ENCODE measurements around the gene GOT2. TPM values are rescaled to one million over a fixed set of nuclear protein-coding genes. Genes with fewer than 3 reads are reported as not detected.

GOT2 gene
- total and polyA plus RNA-seq, 7 donors: 33.7 to 88.2 (median 52.1) TPM

- TF ChIP-seq POLR2A (IDR thresholded peaks at IDR 0.05) (no peak), EP300 (IDR thresholded peaks at IDR 0.05) (no peak), POLR2AphosphoS5 (IDR thresholded peaks at IDR 0.05) (no peak)
- TF ChIP-seq, protein P1, sequence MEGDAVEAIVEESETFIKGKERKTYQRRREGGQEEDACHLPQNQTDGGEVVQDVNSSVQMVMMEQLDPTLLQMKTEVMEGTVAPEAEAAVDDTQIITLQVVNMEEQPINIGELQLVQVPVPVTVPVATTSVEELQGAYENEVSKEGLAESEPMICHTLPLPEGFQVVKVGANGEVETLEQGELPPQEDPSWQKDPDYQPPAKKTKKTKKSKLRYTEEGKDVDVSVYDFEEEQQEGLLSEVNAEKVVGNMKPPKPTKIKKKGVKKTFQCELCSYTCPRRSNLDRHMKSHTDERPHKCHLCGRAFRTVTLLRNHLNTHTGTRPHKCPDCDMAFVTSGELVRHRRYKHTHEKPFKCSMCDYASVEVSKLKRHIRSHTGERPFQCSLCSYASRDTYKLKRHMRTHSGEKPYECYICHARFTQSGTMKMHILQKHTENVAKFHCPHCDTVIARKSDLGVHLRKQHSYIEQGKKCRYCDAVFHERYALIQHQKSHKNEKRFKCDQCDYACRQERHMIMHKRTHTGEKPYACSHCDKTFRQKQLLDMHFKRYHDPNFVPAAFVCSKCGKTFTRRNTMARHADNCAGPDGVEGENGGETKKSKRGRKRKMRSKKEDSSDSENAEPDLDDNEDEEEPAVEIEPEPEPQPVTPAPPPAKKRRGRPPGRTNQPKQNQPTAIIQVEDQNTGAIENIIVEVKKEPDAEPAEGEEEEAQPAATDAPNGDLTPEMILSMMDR (IDR thresholded peaks at IDR 0.05): no peak
- Histone ChIP-seq H3K4me1 (no peaks in the 10 kb centered on the region), H3K4me3 (no peak overlapping the region), H3K27ac (no peak overlapping the region), H3K27me3 (no peaks in the 10 kb centered on the region), H3K9me3 (no peaks in the 10 kb centered on the region), H3K36me3 (no peaks in the 10 kb centered on the region)
- intact Hi-C loops (cut with DNase I): loop anchor here (2.0 to 5.0 kb wide), 2 partner anchors 72 to 419 kb away; partner anchors contain the start of gene SLC38A7
- WGBS, 2 donors: 19 to 44% methylated on average over 7 of the region's 7 CpGs
- no peak for DNase-seq
Observed at GRCh38 chr16:58756650-58757332, 22.7 kb upstream of the GOT2 start.

- TF ChIP-seq POLR2A (IDR thresholded peaks at IDR 0.05) (no peak), POLR2AphosphoS5 (IDR thresholded peaks at IDR 0.05) (no peak), EP300 (IDR thresholded peaks at IDR 0.05) (no peak)
- TF ChIP-seq, protein P1 (IDR thresholded peaks at IDR 0.05): peak in 3 of 4 experiments; percentile 26 to 54 (median 36)
- H3K36me3 ChIP-seq: no peaks in the 10 kb centered on the region
Observed at GRCh38 chr16:58755989-58756649, 22.0 kb upstream of the GOT2 start.

DNA sequence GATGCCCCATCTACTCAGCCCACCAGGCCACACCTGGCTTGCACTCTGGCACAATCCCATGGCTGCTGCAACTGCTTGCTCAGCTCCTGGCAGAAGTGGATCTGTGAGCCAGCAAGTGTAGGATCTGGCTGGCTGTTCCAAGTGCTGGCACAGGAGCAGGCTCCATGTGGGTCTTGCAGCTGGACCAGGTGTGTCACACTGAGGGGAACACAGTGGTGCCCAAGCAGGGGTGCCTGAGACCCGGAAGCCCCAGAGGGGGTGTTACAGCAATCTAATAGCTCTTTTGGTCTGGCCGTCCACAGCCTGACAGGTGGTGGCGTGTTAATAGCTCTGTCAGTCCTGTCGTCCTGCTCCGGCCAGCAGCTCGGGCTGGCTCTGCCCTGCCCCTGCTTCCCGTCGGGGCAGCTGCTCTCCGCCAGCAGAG is 19.6 kb upstream of the GOT2 start:
- H3K27ac ChIP-seq: no peak overlapping the region
- intact Hi-C loops (cut with DNase I): no loop called here
- H3K27me3 ChIP-seq: no peaks in the 10 kb centered on the region
- 54 to 74% methylated on average over 9 of the region's 9 CpGs for WGBS, 2 donors
- H3K4me1 ChIP-seq: no peaks in the 10 kb centered on the region
- no peak overlapping the region for H3K4me3 ChIP-seq
- DNase-seq: no peak
- no peaks in the 10 kb centered on the region for H3K36me3 ChIP-seq
- TF ChIP-seq POLR2AphosphoS5 (IDR thresholded peaks at IDR 0.05): no peak
- TF ChIP-seq, protein P1 (IDR thresholded peaks at IDR 0.05): no peak
- no peak for TF ChIP-seq POLR2A (IDR thresholded peaks at IDR 0.05)
- H3K9me3 ChIP-seq: no peaks in the 10 kb centered on the region

More at GRCh38 chr16:58755989-58756649, 22.0 kb upstream of the GOT2 start:
- DNase-seq: peak; percentile 71
- Histone ChIP-seq H3K4me1 (no peaks in the 10 kb centered on the region), H3K4me3 (no peak overlapping the region), H3K9me3 (no peaks in the 10 kb centered on the region), H3K27ac (no peak overlapping the region), H3K27me3 (no peaks in the 10 kb centered on the region)
- 17 to 29% methylated on average over 17 of the region's 17 CpGs for WGBS, 2 donors
- intact Hi-C loops (cut with DNase I): loop anchor here (2.0 to 5.0 kb wide), 2 partner anchors 71 to 419 kb away; partner anchors contain the start of gene SLC38A7

DNA sequence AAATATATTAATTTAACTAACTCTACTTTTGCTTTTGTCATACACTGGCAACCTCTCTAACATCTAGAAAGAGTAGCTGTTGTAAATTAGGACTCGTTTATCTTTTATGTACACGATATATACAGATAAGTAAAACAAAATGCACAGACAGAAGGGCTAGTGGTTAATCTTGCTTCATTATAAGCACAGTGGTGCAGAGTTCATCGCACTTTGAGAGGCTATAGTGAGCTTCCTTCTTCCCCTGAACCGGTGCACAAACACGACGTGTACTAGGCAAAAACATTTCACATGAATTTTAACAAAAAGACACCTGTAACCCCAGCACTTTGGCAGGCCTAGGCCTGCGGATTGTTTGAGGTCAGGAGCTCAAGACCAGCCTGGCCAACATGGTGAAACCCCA is 10.4 kb upstream of the GOT2 start:
- no peaks in the 10 kb centered on the region for H3K36me3 ChIP-seq
- no peak for DNase-seq
- 76 to 84% methylated on average over 7 of the region's 7 CpGs for WGBS, 2 donors
- intact Hi-C loops (cut with DNase I): no loop called here
- H3K27ac ChIP-seq: no peak overlapping the region
- TF ChIP-seq, protein P1 (IDR thresholded peaks at IDR 0.05): no peak
- TF ChIP-seq POLR2A (IDR thresholded peaks at IDR 0.05): no peak
- no peak for TF ChIP-seq POLR2AphosphoS5 (IDR thresholded peaks at IDR 0.05)
- no peak for TF ChIP-seq EP300 (IDR thresholded peaks at IDR 0.05)
- no peaks in the 10 kb centered on the region for H3K4me1 ChIP-seq
- no peaks in the 10 kb centered on the region for H3K9me3 ChIP-seq
- H3K4me3 ChIP-seq: no peak overlapping the region
- H3K27me3 ChIP-seq: no peaks in the 10 kb centered on the region

Data from sigmoid colon (tissue), 7 donors.